ENCODE measurements around the gene LIG3. TPM values are rescaled to one million over a fixed set of nuclear protein-coding genes. Genes with fewer than 3 reads are reported as not detected.

Gene LIG3
- total and polyA plus RNA-seq, 12 donors = 6.2 to 38.4 (median 26.6) TPM

DNA sequence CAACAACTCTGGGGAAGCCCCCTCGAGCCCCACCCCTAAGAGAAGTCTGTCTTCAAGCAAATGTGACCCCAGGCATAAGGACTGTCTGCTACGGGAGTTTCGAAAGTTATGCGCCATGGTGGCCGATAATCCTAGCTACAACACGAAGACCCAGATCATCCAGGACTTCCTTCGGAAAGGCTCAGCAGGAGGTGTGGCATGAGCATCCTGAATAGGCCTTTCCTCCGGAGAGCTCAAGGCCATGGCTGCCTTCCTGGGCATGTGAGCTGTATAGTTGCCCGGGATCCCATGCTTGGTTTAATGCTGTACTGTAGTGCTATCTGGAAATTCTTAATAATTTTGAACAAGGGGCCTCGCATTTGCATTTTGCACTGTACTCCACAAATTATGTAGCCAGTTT, 9.2 kb downstream of the LIG3 start:
- intact Hi-C loops (cut with DNase I) = loop anchor here in 1 of 2 donors (10.0 kb wide), 1 partner anchor 75 kb away; the partner anchor contains the start of gene RFFL
- WGBS, 4 donors = 83 to 84% (median 83%) methylated on average over 10 of the region's 10 CpGs
- H3K27ac ChIP-seq = no peak overlapping the region
- DNase-seq = no peak
- H3K9me3 ChIP-seq (replicated peaks in 1 of 3) = no peaks in the 10 kb centered on the region
- peaks cover 0 to 56% of the 10 kb centered on the region in 2 donors for H3K36me3 ChIP-seq (replicated peaks in 1 of 2)
- no peaks in the 10 kb centered on the region for H3K4me1 ChIP-seq (replicated peaks in 1 of 2)
- H3K4me3 ChIP-seq = no peak overlapping the region
- H3K27me3 ChIP-seq = no peaks in the 10 kb centered on the region
- TF ChIP-seq, protein P1, sequence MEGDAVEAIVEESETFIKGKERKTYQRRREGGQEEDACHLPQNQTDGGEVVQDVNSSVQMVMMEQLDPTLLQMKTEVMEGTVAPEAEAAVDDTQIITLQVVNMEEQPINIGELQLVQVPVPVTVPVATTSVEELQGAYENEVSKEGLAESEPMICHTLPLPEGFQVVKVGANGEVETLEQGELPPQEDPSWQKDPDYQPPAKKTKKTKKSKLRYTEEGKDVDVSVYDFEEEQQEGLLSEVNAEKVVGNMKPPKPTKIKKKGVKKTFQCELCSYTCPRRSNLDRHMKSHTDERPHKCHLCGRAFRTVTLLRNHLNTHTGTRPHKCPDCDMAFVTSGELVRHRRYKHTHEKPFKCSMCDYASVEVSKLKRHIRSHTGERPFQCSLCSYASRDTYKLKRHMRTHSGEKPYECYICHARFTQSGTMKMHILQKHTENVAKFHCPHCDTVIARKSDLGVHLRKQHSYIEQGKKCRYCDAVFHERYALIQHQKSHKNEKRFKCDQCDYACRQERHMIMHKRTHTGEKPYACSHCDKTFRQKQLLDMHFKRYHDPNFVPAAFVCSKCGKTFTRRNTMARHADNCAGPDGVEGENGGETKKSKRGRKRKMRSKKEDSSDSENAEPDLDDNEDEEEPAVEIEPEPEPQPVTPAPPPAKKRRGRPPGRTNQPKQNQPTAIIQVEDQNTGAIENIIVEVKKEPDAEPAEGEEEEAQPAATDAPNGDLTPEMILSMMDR (IDR thresholded peaks at IDR 0.05) = no peak
- no peak for TF ChIP-seq POLR2A (IDR thresholded peaks at IDR 0.05)

GRCh38 chr17:34990921-34991365, 10.6 kb downstream of the LIG3 start:
- H3K4me1 ChIP-seq (replicated peaks in 1 of 2) = no peaks in the 10 kb centered on the region
- peaks cover 0 to 64% of the 10 kb centered on the region in 2 donors for H3K36me3 ChIP-seq (replicated peaks in 1 of 2)
- H3K27me3 ChIP-seq = no peaks in the 10 kb centered on the region
- 69 to 80% (median 76%) methylated on average over 6 of the region's 6 CpGs for WGBS, 4 donors
- no peak overlapping the region for H3K4me3 ChIP-seq
- no peak overlapping the region for H3K27ac ChIP-seq
- no peaks in the 10 kb centered on the region for H3K9me3 ChIP-seq (replicated peaks in 1 of 3)
- DNase-seq = no peak
- TF ChIP-seq, protein P1 (IDR thresholded peaks at IDR 0.05) = no peak
- TF ChIP-seq POLR2A (IDR thresholded peaks at IDR 0.05) = no peak
- intact Hi-C loops (cut with DNase I) = no loop called here

GRCh38 chr17:34991606-34992005, 11.3 kb downstream of the LIG3 start:
- no peak for DNase-seq
- TF ChIP-seq, protein P1 (IDR thresholded peaks at IDR 0.05) = no peak
- no peak for TF ChIP-seq POLR2A (IDR thresholded peaks at IDR 0.05)
- peaks cover 0 to 64% of the 10 kb centered on the region in 2 donors for H3K36me3 ChIP-seq (replicated peaks in 1 of 2)
- intact Hi-C loops (cut with DNase I) = no loop called here
- no peaks in the 10 kb centered on the region for H3K4me1 ChIP-seq (replicated peaks in 1 of 2)
- 85 to 100% (median 91%) methylated on average over 3 of the region's 3 CpGs for WGBS, 4 donors
- H3K27ac ChIP-seq = no peak overlapping the region
- no peaks in the 10 kb centered on the region for H3K27me3 ChIP-seq
- no peaks in the 10 kb centered on the region for H3K9me3 ChIP-seq (replicated peaks in 1 of 3)
- no peak overlapping the region for H3K4me3 ChIP-seq

GRCh38 chr17:34993031-34993430, 12.7 kb downstream of the LIG3 start:
- no peak for DNase-seq
- Histone ChIP-seq H3K27me3 (no peaks in the 10 kb centered on the region), H3K4me3 (no peak overlapping the region), H3K4me1 (replicated peaks in 1 of 2) (peaks cover 0 to 13% of the 10 kb centered on the region in 2 donors), H3K36me3 (replicated peaks in 1 of 2) (peaks cover 0 to 70% of the 10 kb centered on the region in 2 donors), H3K27ac (no peak overlapping the region), H3K9me3 (replicated peaks in 1 of 3) (no peaks in the 10 kb centered on the region)
- TF ChIP-seq, protein P1 (IDR thresholded peaks at IDR 0.05) = no peak
- no peak for TF ChIP-seq POLR2A (IDR thresholded peaks at IDR 0.05)
- intact Hi-C loops (cut with DNase I) = no loop called here
- WGBS, 4 donors = 64 to 82% (median 69%) methylated on average over 2 of the region's 2 CpGs

Data from adrenal gland (tissue), 12 donors.